Progenitor cell of endocrine pancreas (in vitro differentiated cells): ENCODE results near the gene PTCRA. TPM values are rescaled to one million over a fixed set of nuclear protein-coding genes. Genes with fewer than 3 reads are reported as not detected.
A peak's percentile ranks its signal among the peaks of the same experiment; 100 is the strongest.

Source experiments
- DNase-seq: peaks from one replicate; pipeline ENCODE4 v3.0.0; 2021; ENCODE audit warnings: low spot score; ENCODE audit not compliant: unreplicated experiment
- H3K27ac Mint-ChIP-seq: 2 replicates; pipeline ENCODE4 v1.8.0; 2021; ENCODE audit warnings: mild to moderate bottlenecking, moderate library complexity, mixed read lengths
- H3K27me3 Mint-ChIP-seq: 2 replicates; pipeline ENCODE4 v1.8.0; 2021; ENCODE audit warnings: mixed read lengths
- H3K36me3 Mint-ChIP-seq: 2 replicates; pipeline ENCODE4 v1.8.0; 2022; ENCODE audit warnings: mixed read lengths; ENCODE audit not compliant: insufficient read depth
- H3K4me1 Mint-ChIP-seq: 2 replicates; pipeline ENCODE4 v1.8.0; 2021; ENCODE audit warnings: low read depth, mixed read lengths
- H3K4me3 Mint-ChIP-seq: 2 replicates; pipeline ENCODE4 v1.8.0; 2021; ENCODE audit warnings: low read depth, mild to moderate bottlenecking, moderate library complexity, mixed read lengths
- H3K9me3 Mint-ChIP-seq: 2 replicates; pipeline ENCODE4 v1.8.0; 2021; ENCODE audit warnings: low read depth, mixed read lengths
- long read RNA-seq: library from polyadenylated mRNA; unstranded; transcript quantifications from one replicate; pipeline ENCODE4 v2.0.0, GENCODE V29; 2020
- total RNA-seq: library from RNA; stranded (reverse); gene quantifications from 2 replicates; pipeline ENCODE4 v1.2.1, GENCODE V29; 2021
- TF ChIP-seq, protein P1 (sequence below): fragments of 200-600 bp; sonication (generic); IDR thresholded peaks from one replicate; pipeline ENCODE4 v1.5.0; 2021; ENCODE audit warnings: antibody characterized with exemption, mild to moderate bottlenecking; ENCODE audit not compliant: unreplicated experiment

The PTCRA gene, protein sequence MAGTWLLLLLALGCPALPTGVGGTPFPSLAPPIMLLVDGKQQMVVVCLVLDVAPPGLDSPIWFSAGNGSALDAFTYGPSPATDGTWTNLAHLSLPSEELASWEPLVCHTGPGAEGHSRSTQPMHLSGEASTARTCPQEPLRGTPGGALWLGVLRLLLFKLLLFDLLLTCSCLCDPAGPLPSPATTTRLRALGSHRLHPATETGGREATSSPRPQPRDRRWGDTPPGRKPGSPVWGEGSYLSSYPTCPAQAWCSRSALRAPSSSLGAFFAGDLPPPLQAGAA
- total RNA-seq = not detected in 2 replicates
- long read RNA-seq = 0 reads

- Mint-ChIP-seq H3K27me3 (no peaks in the 10 kb centered on the region), H3K9me3 (no peaks in the 10 kb centered on the region), H3K36me3 (no peaks in the 10 kb centered on the region), H3K4me1 (peaks cover 3% of the 10 kb centered on the region), H3K27ac (no peak within 1 kb of the TSS), H3K4me3 (no peak within 1 kb of the TSS)
- DNase-seq = no peak
- TF ChIP-seq, protein P1, sequence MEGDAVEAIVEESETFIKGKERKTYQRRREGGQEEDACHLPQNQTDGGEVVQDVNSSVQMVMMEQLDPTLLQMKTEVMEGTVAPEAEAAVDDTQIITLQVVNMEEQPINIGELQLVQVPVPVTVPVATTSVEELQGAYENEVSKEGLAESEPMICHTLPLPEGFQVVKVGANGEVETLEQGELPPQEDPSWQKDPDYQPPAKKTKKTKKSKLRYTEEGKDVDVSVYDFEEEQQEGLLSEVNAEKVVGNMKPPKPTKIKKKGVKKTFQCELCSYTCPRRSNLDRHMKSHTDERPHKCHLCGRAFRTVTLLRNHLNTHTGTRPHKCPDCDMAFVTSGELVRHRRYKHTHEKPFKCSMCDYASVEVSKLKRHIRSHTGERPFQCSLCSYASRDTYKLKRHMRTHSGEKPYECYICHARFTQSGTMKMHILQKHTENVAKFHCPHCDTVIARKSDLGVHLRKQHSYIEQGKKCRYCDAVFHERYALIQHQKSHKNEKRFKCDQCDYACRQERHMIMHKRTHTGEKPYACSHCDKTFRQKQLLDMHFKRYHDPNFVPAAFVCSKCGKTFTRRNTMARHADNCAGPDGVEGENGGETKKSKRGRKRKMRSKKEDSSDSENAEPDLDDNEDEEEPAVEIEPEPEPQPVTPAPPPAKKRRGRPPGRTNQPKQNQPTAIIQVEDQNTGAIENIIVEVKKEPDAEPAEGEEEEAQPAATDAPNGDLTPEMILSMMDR = no peak
Measured at GRCh38 chr6:42915732-42916131, at the start of gene PTCRA. PTCRA (plus strand) TSS chr6:42916053; CDS start chr6:42916070, 17 bp downstream.

- Mint-ChIP-seq H3K36me3 (peaks cover 3% of the 10 kb centered on the region), H3K9me3 (no peaks in the 10 kb centered on the region), H3K4me3 (no peak overlapping the region), H3K27me3 (no peaks in the 10 kb centered on the region), H3K4me1 (no peaks in the 10 kb centered on the region), H3K27ac (peak overlapping the region; percentile 23)
- TF ChIP-seq, protein P1 = no peak
- no peak for DNase-seq
Measured at GRCh38 chr6:42870145-42870936, 45.5 kb upstream of the PTCRA start.

DNA sequence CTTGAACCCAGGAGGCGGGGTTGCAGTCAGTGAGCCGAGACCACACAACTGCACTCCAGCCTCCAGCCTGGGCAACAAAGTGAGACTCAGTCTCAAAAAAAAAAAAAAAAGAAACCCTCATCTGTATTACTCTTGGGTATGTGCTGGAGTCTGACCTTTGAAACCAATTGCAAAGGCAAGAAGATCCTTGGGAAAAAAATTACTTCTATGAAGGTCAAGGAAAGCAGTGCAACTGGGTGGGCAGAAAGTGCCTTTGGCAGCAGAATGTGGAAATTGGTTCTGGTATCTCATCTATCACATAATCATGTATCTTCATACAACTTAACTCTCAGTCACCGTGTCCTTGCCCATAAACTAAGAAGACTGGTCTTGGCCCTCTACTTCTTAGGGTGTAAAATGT, 44.1 kb upstream of the PTCRA start:
- DNase-seq = no peak
- Mint-ChIP-seq H3K4me3 (no peak overlapping the region), H3K27me3 (no peaks in the 10 kb centered on the region), H3K27ac (no peak overlapping the region), H3K36me3 (no peaks in the 10 kb centered on the region), H3K4me1 (no peaks in the 10 kb centered on the region), H3K9me3 (no peaks in the 10 kb centered on the region)
- TF ChIP-seq, protein P1 = no peak

GRCh38 chr6:42873313-42873712, 42.5 kb upstream of the PTCRA start:
- Mint-ChIP-seq H3K27me3 (no peaks in the 10 kb centered on the region), H3K4me1 (no peaks in the 10 kb centered on the region), H3K4me3 (no peak overlapping the region), H3K27ac (no peak overlapping the region), H3K9me3 (no peaks in the 10 kb centered on the region), H3K36me3 (no peaks in the 10 kb centered on the region)
- TF ChIP-seq, protein P1 = no peak
- no peak for DNase-seq

GRCh38 chr6:42877695-42878094, 38.2 kb upstream of the PTCRA start:
- DNase-seq = no peak
- TF ChIP-seq, protein P1 = no peak
- Mint-ChIP-seq H3K36me3 (peaks cover 2% of the 10 kb centered on the region), H3K4me1 (peaks cover 6% of the 10 kb centered on the region), H3K4me3 (peak overlapping the region; percentile 50), H3K27ac (no peak overlapping the region), H3K27me3 (no peaks in the 10 kb centered on the region), H3K9me3 (no peaks in the 10 kb centered on the region)
